ENCODE results near the gene PPP1R13B.

The PPP1R13B gene

GRCh38 chr14:103885509-103885932 is 38.1 kb upstream of the PPP1R13B start:
- no peak for DNase-seq (ENCODE audit: extremely low read depth, low read depth)
- no peak for TF ChIP-seq CTCF (IDR thresholded peaks at IDR 0.05; ENCODE audit: low read depth, low read length)

GRCh38 chr14:103884854-103885253 is 37.5 kb upstream of the PPP1R13B start:
- no peak for DNase-seq (ENCODE audit: extremely low read depth, low read depth)
- no peak for TF ChIP-seq CTCF (IDR thresholded peaks at IDR 0.05; ENCODE audit: low read depth, low read length)

GRCh38 chr14:103883263-103883523 is 35.8 kb upstream of the PPP1R13B start:
- no peak for TF ChIP-seq CTCF (IDR thresholded peaks at IDR 0.05; ENCODE audit: low read depth, low read length)
- no peak for DNase-seq (ENCODE audit: extremely low read depth, low read depth)

- DNase-seq (ENCODE audit: extremely low read depth, low read depth) = no peak
- no peak for TF ChIP-seq CTCF (IDR thresholded peaks at IDR 0.05; ENCODE audit: low read depth, low read length)
Observed at GRCh38 chr14:103882503-103883262, 35.3 kb upstream of the PPP1R13B start.

- TF ChIP-seq CTCF (IDR thresholded peaks at IDR 0.05; ENCODE audit: low read depth, low read length) = no peak
- DNase-seq (ENCODE audit: extremely low read depth, low read depth) = no peak
Observed at GRCh38 chr14:103881268-103882201, 34.2 kb upstream of the PPP1R13B start.

- TF ChIP-seq CTCF (IDR thresholded peaks at IDR 0.05; ENCODE audit: low read depth, low read length) = no peak
- DNase-seq (ENCODE audit: extremely low read depth, low read depth) = peak; percentile 34
Observed at GRCh38 chr14:103880348-103881267, 33.2 kb upstream of the PPP1R13B start.
